GM12878 (cell line): ENCODE measurements around the gene CFLAR. TPM values are rescaled to one million over a fixed set of nuclear protein-coding genes. Genes with fewer than 3 reads are reported as not detected.

Experiments used
- ATAC-seq: fragments of 200-7000 bp; cut with Tn5 transposase; 3 replicates; pipeline ENCODE4 v1.9.1; 2020; ENCODE audit warnings: mild to moderate bottlenecking, moderate library complexity
- BruUV-seq: library from RNA; stranded (reverse); fragments of 400-500 nt; replicated peaks from 2 replicates; lab custom pipeline; 2021; lab: Mats Ljungman, UMichigan
- CTCF ChIA-PET: fragments of 300-600 bp; sonication (Branson Sonifier 250); formaldehyde crosslinking; extraction: SDS; loops from one replicate; lab custom pipeline; 2021; ENCODE audit warnings: inconsistent platforms; lab: Yijun Ruan, JAX
- POLR2A ChIA-PET: fragments of 350-600 bp; formaldehyde crosslinking; extraction: SDS; loops from one replicate; lab custom pipeline; 2021; ENCODE audit warnings: inconsistent platforms; lab: Charles Lee
- RAD21 ChIA-PET: fragments of 300-600 bp; sonication (Branson Sonifier 250); formaldehyde crosslinking; loops from one replicate; lab custom pipeline; 2023; ENCODE audit warnings: antibody characterized with exemption; ENCODE audit not compliant: unreplicated experiment; lab: Charles Lee
- SMC1A ChIA-PET: fragments of 300-600 bp; sonication (Branson Sonifier 250); formaldehyde crosslinking; loops from one replicate; lab custom pipeline; 2023; ENCODE audit not compliant: unreplicated experiment, uncharacterized antibody; lab: Charles Lee
- DNase-seq: peaks from one replicate; pipeline ENCODE4 v3.0.0-alpha.2; 2011; ENCODE audit warnings: low read depth, low spot score
- FAIRE-seq: peaks from 3 replicates; lab custom pipeline; 2011; peaks lifted over from hg19 to GRCh38; lab: Jason Lieb, UNC
- H2AFZ ChIP-seq: 2 replicates; pipeline ENCODE4 v1.6.0; 2011; ENCODE audit warnings: low read depth, low read length, control low read depth; ENCODE audit not compliant: control insufficient read depth
- H3K27ac ChIP-seq: 2 replicates; pipeline ENCODE4 v1.5.1; 2011; ENCODE audit warnings: control low read depth; ENCODE audit not compliant: control insufficient read depth, insufficient read depth
- H3K27me3 ChIP-seq, 2 experiments: replicated peaks in 1 of 2; 2 replicates each; pipeline versions ENCODE4 v1.6.0 to v1.6.1; 2011; ENCODE audit warnings: low read length in 1 of 2; ENCODE audit not compliant: control insufficient read depth in 2 of 2, insufficient read depth in 2 of 2
- H3K36me3 ChIP-seq, 2 experiments: 2 replicates each; pipeline ENCODE4 v1.5.1; 2011; ENCODE audit warnings: low read length in 1 of 2; ENCODE audit not compliant: control insufficient read depth in 2 of 2, insufficient read depth in 2 of 2
- H3K4me1 ChIP-seq: 2 replicates; pipeline ENCODE4 v1.6.1; 2011; ENCODE audit warnings: mild to moderate bottlenecking, low read length, moderate library complexity, mixed read lengths; ENCODE audit not compliant: control insufficient read depth, insufficient read depth
- H3K4me2 ChIP-seq: 2 replicates; pipeline ENCODE4 v1.6.0; 2011; ENCODE audit warnings: control low read depth; ENCODE audit not compliant: control insufficient read depth, insufficient read depth
- H3K4me3 ChIP-seq: fragments of 200-600 bp; sonication (generic); 2 replicates; pipeline ENCODE4 v1.5.1; 2016
- H3K79me2 ChIP-seq: 2 replicates; pipeline ENCODE4 v1.6.0; 2011; ENCODE audit warnings: low read length; ENCODE audit not compliant: control insufficient read depth, insufficient read depth
- H3K9ac ChIP-seq: 2 replicates; pipeline ENCODE4 v1.8.0; 2011; ENCODE audit warnings: low read length, control low read depth, mixed read lengths; ENCODE audit not compliant: control insufficient read depth, insufficient read depth
- H3K9me3 ChIP-seq: replicated peaks from 3 replicates; pipeline ENCODE4 v1.5.1; 2011; ENCODE audit warnings: mild to moderate bottlenecking, low read length; ENCODE audit not compliant: control insufficient read depth, insufficient read depth
- H4K20me1 ChIP-seq: 2 replicates; pipeline ENCODE4 v1.6.0; 2011; ENCODE audit not compliant: control insufficient read depth, insufficient read depth
- EED ChIP-seq: sonication (generic); IDR thresholded peaks from 2 replicates; pipeline ENCODE4 v1.6.1; 2016; ENCODE audit warnings: antibody characterized with exemption, low read depth
- HCFC1 ChIP-seq: fragments of 150-350 bp; IDR thresholded peaks from 2 replicates; pipeline ENCODE4 v1.6.1; 2014; ENCODE audit warnings: low read length
- KDM1A ChIP-seq: fragments of 200-600 bp; sonication (generic); IDR thresholded peaks from 2 replicates; pipeline ENCODE4 v1.6.1; 2016; ENCODE audit warnings: borderline replicate concordance
- MYC ChIP-seq: IDR thresholded peaks from 2 replicates; pipeline ENCODE4 v1.6.1; 2011; ENCODE audit warnings: mild to moderate bottlenecking, low read length, moderate library complexity, inconsistent platforms; ENCODE audit not compliant: insufficient read depth, insufficient replicate concordance, insufficient read length, severe bottlenecking
- NKRF ChIP-seq: fragments of 450-650 bp; conservative IDR thresholded peaks from 2 replicates; pipeline ENCODE4 v1.6.1; 2017; ENCODE audit warnings: mild to moderate bottlenecking, moderate library complexity
- RAD21 ChIP-seq: IDR thresholded peaks from 2 replicates; pipeline ENCODE4 v1.6.1; 2011; ENCODE audit warnings: mild to moderate bottlenecking, low read depth, low read length, moderate library complexity; ENCODE audit not compliant: insufficient read depth
- RB1 ChIP-seq: fragments of 450-650 bp; formaldehyde crosslinking; IDR thresholded peaks from 2 replicates; pipeline ENCODE4 v1.6.1; 2017; ENCODE audit warnings: mild to moderate bottlenecking, borderline replicate concordance
- RELA ChIP-seq: fragments of 450-650 bp; IDR thresholded peaks from 2 replicates; pipeline ENCODE4 v1.8.0; 2014; ENCODE audit warnings: borderline replicate concordance; ENCODE audit not compliant: partially characterized antibody
- ZBTB11 ChIP-seq: fragments of 450-650 bp; formaldehyde crosslinking; IDR thresholded peaks from 2 replicates; pipeline ENCODE4 v1.5.0; 2022; ENCODE audit warnings: mild to moderate bottlenecking, missing genetic modification characterization
- ZNF24 ChIP-seq: fragments of 450-650 bp; IDR thresholded peaks from 2 replicates; pipeline ENCODE4 v1.6.1; 2017; ENCODE audit warnings: antibody characterized with exemption, mild to moderate bottlenecking
- WGBS: methylation state at CpG from one replicate; pipeline ENCODE4 v1.1.6; 2016; ENCODE audit warnings: low lambda C conversion rate; ENCODE audit not compliant: insufficient replicate concordance, insufficient coverage; ENCODE audit errors: missing lambda C conversion rate; 5-methylcytosine and 5-hydroxymethylcytosine counted together
- in situ Hi-C: fragments of 300-500 bp; cut with MboI; formaldehyde crosslinking; loops from 9 replicates; pipeline ENCODE4 v1.14.3; 2018; ENCODE audit warnings: mixed read lengths
- intact Hi-C: fragments of 100-400 bp; cut with micrococcal nuclease; formaldehyde crosslinking; loops from one replicate; pipeline ENCODE4 v1.14.2; 2022; ENCODE audit not compliant: unreplicated experiment
- polyA plus RNA-seq, 11 experiments: library from polyadenylated mRNA; depleted of rRNA in 4 of 11; unstranded in 6 of 11; stranded (reverse) in 5 of 11; fragments of >200 nt; fragmentation: Nextera tagmentation in 4 of 11; fragmentation: Illumina TruSeq in 1 of 11; extraction: Ambion mirVana in 4 of 11; extraction: Trizol in 1 of 11; gene quantifications; 1 replicate in 1 of 11; 2 replicates in 10 of 11; pipeline versions ENCODE4 v1.2.1 to v1.2.3, GENCODE V29; 2011 to 2016; ENCODE audit warnings: inconsistent platforms in 2 of 11, missing spikeins in 2 of 11, low read depth in 1 of 11
- total RNA-seq, 4 experiments: library from RNA; depleted of rRNA in 3 of 4; stranded (reverse); fragments of >200 nt in 3 of 4; fragmentation: Illumina TruSeq in 1 of 4; extraction: Trizol in 1 of 4; gene quantifications; 2 replicates each; pipeline versions ENCODE4 v1.2.1 to v1.2.3, GENCODE V29; 2013 to 2021

The CFLAR gene
- total and polyA plus RNA-seq, 10 of the 15 experiments (the other 5 are each of a cell fraction or from before 2014, with no cell fraction given) = 80.6 to 181 (median 101) TPM

- RAD21 ChIA-PET = no interaction called here
- Histone ChIP-seq H3K27ac (no peak overlapping the region), H3K79me2 (no peaks in the 10 kb centered on the region), H3K4me2 (no peak overlapping the region), H3K9me3 (no peaks in the 10 kb centered on the region; the same call in 2 of the 3 replicates), H4K20me1 (peaks cover 3% of the 10 kb centered on the region; the same call in 1 of the 2 replicates), H2AFZ (no peak overlapping the region), H3K4me3 (no peak overlapping the region), H3K9ac (no peak overlapping the region), H3K4me1 (peaks cover 3% of the 10 kb centered on the region; the same call in 1 of the 2 replicates), H3K36me3 (no peaks in the 10 kb centered on the region; a peak in 3 of 4 replicates), H3K27me3 (no peaks in the 10 kb centered on the region; a peak in 2 of 4 replicates)
- in situ Hi-C loops = no loop called here
- SMC1A ChIA-PET = interaction anchor here (0.7 to 0.8 kb wide), 2 partner anchors 32 to 98 kb away, joined by 3 read pairs; no protein-coding TSS in a partner anchor
- CTCF ChIA-PET = interaction anchor here (0.9 to 1.5 kb wide), 4 partner anchors 13 to 294 kb away, joined by 3 to 6 read pairs (median 5); partner anchors contain the start of gene CASP10
- no TSS peak for BruUV-seq
- 89% methylated on average over 8 of the region's 8 CpGs for WGBS
- FAIRE-seq (no peak), DNase-seq (no peak), ATAC-seq (no peak)
- TF ChIP-seq RAD21 (no peak), NKRF (no peak)
- POLR2A ChIA-PET = interaction anchor here (1.5 kb wide), 1 partner anchor 234 kb away, joined by 4 read pairs; no protein-coding TSS in a partner anchor
- intact Hi-C loops = no loop called here
These were observed 84.4 kb downstream of the CFLAR start for GRCh38 chr2:201200345-201200744.

DNA sequence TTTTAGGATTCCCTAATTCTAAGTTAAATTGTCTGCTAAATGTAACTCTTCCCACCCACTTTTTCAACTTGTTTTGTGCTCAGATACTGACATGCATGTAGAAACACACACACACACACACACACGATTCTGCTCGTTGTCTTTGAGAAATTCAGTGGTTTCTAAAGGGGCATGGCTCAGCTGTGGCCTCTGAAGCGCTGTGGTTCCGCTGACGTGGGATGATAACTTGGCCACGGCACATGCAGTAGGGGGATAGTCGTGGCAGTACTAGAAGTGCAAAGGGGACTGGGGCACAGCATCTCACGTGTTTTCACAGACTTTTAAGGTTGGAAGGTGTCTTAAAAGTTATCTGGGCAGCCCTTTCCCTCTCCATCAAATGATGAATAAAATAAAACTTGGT, 85.4 kb downstream of the CFLAR start:
- ChIA-PET POLR2A (interaction anchor here (1.5 kb wide), 1 partner anchor 235 kb away, joined by 4 read pairs; no protein-coding TSS in a partner anchor), CTCF (interaction anchor here (0.9 to 1.5 kb wide), 4 partner anchors 12 to 295 kb away, joined by 3 to 6 read pairs (median 5); partner anchors contain the start of gene CASP10), SMC1A (interaction anchor here (0.8 kb wide), 1 partner anchor 31 kb away, joined by 3 read pairs; no protein-coding TSS in a partner anchor), RAD21 (no interaction called here)
- DNase-seq = no peak
- no peak for ATAC-seq
- no peak overlapping the region for H2AFZ ChIP-seq
- H3K4me2 ChIP-seq = no peak overlapping the region
- no peaks in the 10 kb centered on the region; a peak in 2 of 4 replicates for H3K27me3 ChIP-seq
- WGBS = 63% methylated on average over 8 of the region's 8 CpGs
- no peaks in the 10 kb centered on the region; a peak in 3 of 4 replicates for H3K36me3 ChIP-seq
- peaks cover 3% of the 10 kb centered on the region; the same call in 1 of the 2 replicates for H3K4me1 ChIP-seq
- FAIRE-seq = no peak
- no peaks in the 10 kb centered on the region; the same call in 1 of the 2 replicates for H4K20me1 ChIP-seq
- H3K9ac ChIP-seq = no peak overlapping the region
- BruUV-seq = no TSS peak
- intact Hi-C loops = no loop called here
- in situ Hi-C loops = no loop called here
- H3K9me3 ChIP-seq = no peaks in the 10 kb centered on the region; the same call in 2 of the 3 replicates
- H3K27ac ChIP-seq = no peak overlapping the region
- no peak overlapping the region for H3K4me3 ChIP-seq
- H3K79me2 ChIP-seq = no peaks in the 10 kb centered on the region
- TF ChIP-seq RB1 = no peak
- no peak for TF ChIP-seq HCFC1
- no peak for TF ChIP-seq ZBTB11
- TF ChIP-seq EED = no peak
- no peak for TF ChIP-seq KDM1A
- no peak for TF ChIP-seq MYC
- no peak for TF ChIP-seq RELA
- TF ChIP-seq ZNF24 = no peak
